Liver (tissue), 9 donors: ENCODE results near the gene UGT1A9. TPM values are rescaled to one million over a fixed set of nuclear protein-coding genes. Genes with fewer than 3 reads are reported as not detected.
A peak's percentile ranks its signal among the peaks of the same experiment; 100 is the strongest.

Experiments
- DNase-seq: peaks from one replicate; pipeline ENCODE4 v3.0.0-alpha.2; 2017; ENCODE audit warnings: low spot score
- H3K27ac ChIP-seq, 2 donors: one replicate each; pipeline ENCODE4 v1.7.0; 2013; ENCODE audit warnings: inconsistent platforms in 2 of 2, low read length in 2 of 2, control low read depth in 1 of 2, low read depth in 1 of 2, mild to moderate bottlenecking in 1 of 2
- H3K27me3 ChIP-seq, 4 donors: one replicate each; pipeline versions ENCODE4 v1.6.1 to v1.7.0; 2013; ENCODE audit warnings: low read length in 3 of 4, inconsistent platforms in 1 of 4, mild to moderate bottlenecking in 1 of 4, moderate library complexity in 1 of 4; ENCODE audit not compliant: control insufficient read depth in 4 of 4, insufficient read depth in 4 of 4
- H3K36me3 ChIP-seq, 4 donors: one replicate each; pipeline versions ENCODE4 v1.6.1 to v1.7.0; 2013; ENCODE audit warnings: low read length in 3 of 4, mild to moderate bottlenecking in 3 of 4, low read depth in 1 of 4, moderate library complexity in 1 of 4; ENCODE audit not compliant: control insufficient read depth in 4 of 4, insufficient read depth in 3 of 4
- H3K4me1 ChIP-seq, 4 donors: one replicate each; pipeline versions ENCODE4 v1.6.1 to v1.7.0; 2013; ENCODE audit warnings: low read length in 3 of 4, mild to moderate bottlenecking in 3 of 4, moderate library complexity in 1 of 4; ENCODE audit not compliant: control insufficient read depth in 4 of 4, insufficient read depth in 4 of 4
- H3K4me3 ChIP-seq, 3 donors: one replicate each; pipeline versions ENCODE4 v1.6.1 to v1.7.0; 2013; ENCODE audit warnings: low read length in 3 of 3, control low read depth in 1 of 3, low read depth in 1 of 3, mild to moderate bottlenecking in 1 of 3
- H3K9ac ChIP-seq, 2 donors: one replicate each; pipeline ENCODE4 v1.7.0; 2013; ENCODE audit warnings: low read length in 2 of 2, mild to moderate bottlenecking in 2 of 2, moderate library complexity in 2 of 2, control low read depth in 1 of 2, low read depth in 1 of 2
- H3K9me3 ChIP-seq, 4 donors: one replicate each; pipeline versions ENCODE4 v1.6.1 to v1.7.0; 2013; ENCODE audit warnings: low read length in 3 of 4; ENCODE audit not compliant: control insufficient read depth in 4 of 4
- EGR1 ChIP-seq, 2 donors: IDR thresholded peaks; 2 replicates each; pipeline ENCODE4 v1.6.1; 2016 to 2018; ENCODE audit warnings: antibody characterized with exemption in 2 of 2, low read depth in 2 of 2
- FOXA1 ChIP-seq: IDR thresholded peaks from 2 replicates; pipeline ENCODE4 v1.6.1; 2016; ENCODE audit warnings: antibody characterized with exemption
- FOXA2 ChIP-seq: IDR thresholded peaks from 2 replicates; pipeline ENCODE4 v1.6.1; 2016; ENCODE audit warnings: antibody characterized with exemption
- GABPA ChIP-seq, 2 donors: IDR thresholded peaks in 1 of 2; conservative IDR thresholded peaks in 1 of 2; 2 replicates each; pipeline ENCODE4 v1.6.1; 2016; ENCODE audit warnings: antibody characterized with exemption in 2 of 2, mild to moderate bottlenecking in 1 of 2, moderate library complexity in 1 of 2
- HNF4A ChIP-seq, 2 donors: conservative IDR thresholded peaks; 2 replicates each; pipeline ENCODE4 v1.6.1; 2016; ENCODE audit warnings: antibody characterized with exemption in 2 of 2, mild to moderate bottlenecking in 2 of 2
- HNF4G ChIP-seq: IDR thresholded peaks from 2 replicates; pipeline ENCODE4 v1.6.1; 2016; ENCODE audit warnings: antibody characterized with exemption
- JUND ChIP-seq, 2 donors: IDR thresholded peaks; 2 replicates each; pipeline ENCODE4 v1.6.1; 2016; ENCODE audit warnings: antibody characterized with exemption in 2 of 2
- NR2F2 ChIP-seq: IDR thresholded peaks from 2 replicates; pipeline ENCODE4 v1.6.1; 2016; ENCODE audit warnings: antibody characterized with exemption
- RXRA ChIP-seq, 2 donors: IDR thresholded peaks; 2 replicates each; pipeline ENCODE4 v1.6.1; 2017 to 2018; ENCODE audit warnings: antibody characterized with exemption in 2 of 2, mild to moderate bottlenecking in 1 of 2
- SP1 ChIP-seq: IDR thresholded peaks from 2 replicates; pipeline ENCODE4 v1.6.1; 2018; ENCODE audit warnings: antibody characterized with exemption, mild to moderate bottlenecking
- TAF1 ChIP-seq: conservative IDR thresholded peaks from 2 replicates; pipeline ENCODE4 v1.6.1; 2016; ENCODE audit warnings: antibody characterized with exemption, mild to moderate bottlenecking
- YY1 ChIP-seq: IDR thresholded peaks from 2 replicates; pipeline ENCODE4 v1.6.1; 2016; ENCODE audit warnings: antibody characterized with exemption, mild to moderate bottlenecking
- WGBS: extraction: QIAGEN DNeasy Blood & Tissue Kit; methylation state at CpG from one replicate; pipeline ENCODE4 v1.1.7; 2013; 5-methylcytosine and 5-hydroxymethylcytosine counted together
- polyA plus RNA-seq, 2 donors: library from polyadenylated mRNA; stranded (reverse) in 1 of 2; unstranded in 1 of 2; fragments of 200-250 nt in 1 of 2; fragments of >200 nt in 1 of 2; fragmentation: Nextera tagmentation in 1 of 2; extraction: Ambion mirVana in 1 of 2; gene quantifications; one replicate each; pipeline versions ENCODE4 v1.2.1 to v1.2.3, GENCODE V29; 2013 to 2015
- total RNA-seq, 2 donors: library from RNA; depleted of rRNA; stranded (reverse); fragments of >200 nt; gene quantifications; one replicate each; pipeline ENCODE4 v1.2.3, GENCODE V29; 2014
- TF ChIP-seq, protein P1 (sequence below): IDR thresholded peaks from 2 replicates; pipeline ENCODE4 v1.6.1; 2016; ENCODE audit warnings: antibody characterized with exemption
- TF ChIP-seq, protein P2 (sequence below): IDR thresholded peaks from 2 replicates; pipeline ENCODE4 v1.6.1; 2016; ENCODE audit warnings: antibody characterized with exemption, mild to moderate bottlenecking
- TF ChIP-seq, protein P3 (sequence below): fragments of 150-350 bp; IDR thresholded peaks from 2 replicates; pipeline ENCODE4 v1.5.1; 2017; ENCODE audit warnings: improper control_type of control experiment, low read depth, low read length; ENCODE audit not compliant: missing input control
- donor health status: healthy.
- donor health status: healthy.
- donor health status: healthy.
- donor health status: healthy.
- donor health status: healthy.

The UGT1A9 gene
- total and polyA plus RNA-seq, 4 donors, result 14.3 to 62.3 (median 23.8) TPM; not detected in 1

DNA sequence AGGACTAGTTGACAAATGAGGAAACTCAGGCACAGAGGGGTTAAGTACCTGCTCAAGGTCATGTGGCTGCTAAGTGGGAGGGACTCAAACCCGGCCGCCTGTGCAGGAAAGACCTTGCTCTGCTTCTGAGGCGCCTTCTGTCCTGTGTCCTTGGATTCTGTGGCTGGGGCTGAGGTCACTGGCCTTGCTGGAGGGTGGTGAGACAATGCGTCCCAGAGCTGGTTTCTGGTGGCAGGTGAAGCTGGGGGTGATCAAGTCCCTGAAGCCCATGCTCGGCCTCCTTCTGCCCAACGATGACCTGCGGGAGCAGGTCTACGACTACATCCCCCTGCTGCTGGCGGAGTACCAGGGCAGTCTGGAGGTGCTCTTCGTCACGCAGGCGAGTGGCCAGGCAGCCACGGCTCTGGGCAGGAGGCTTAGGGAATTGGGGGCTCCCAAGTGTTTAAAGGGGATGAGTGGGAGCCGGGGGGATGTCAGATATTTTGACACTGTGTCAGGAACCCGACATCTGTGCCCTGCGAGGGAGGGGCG lies 122.5 kb downstream of the UGT1A9 start:
- H3K9me3 ChIP-seq, result no peaks in the 10 kb centered on the region
- no peak for TF ChIP-seq JUND (IDR thresholded peaks at IDR 0.05)
- TF ChIP-seq TAF1, result no peak
- TF ChIP-seq, protein P1, sequence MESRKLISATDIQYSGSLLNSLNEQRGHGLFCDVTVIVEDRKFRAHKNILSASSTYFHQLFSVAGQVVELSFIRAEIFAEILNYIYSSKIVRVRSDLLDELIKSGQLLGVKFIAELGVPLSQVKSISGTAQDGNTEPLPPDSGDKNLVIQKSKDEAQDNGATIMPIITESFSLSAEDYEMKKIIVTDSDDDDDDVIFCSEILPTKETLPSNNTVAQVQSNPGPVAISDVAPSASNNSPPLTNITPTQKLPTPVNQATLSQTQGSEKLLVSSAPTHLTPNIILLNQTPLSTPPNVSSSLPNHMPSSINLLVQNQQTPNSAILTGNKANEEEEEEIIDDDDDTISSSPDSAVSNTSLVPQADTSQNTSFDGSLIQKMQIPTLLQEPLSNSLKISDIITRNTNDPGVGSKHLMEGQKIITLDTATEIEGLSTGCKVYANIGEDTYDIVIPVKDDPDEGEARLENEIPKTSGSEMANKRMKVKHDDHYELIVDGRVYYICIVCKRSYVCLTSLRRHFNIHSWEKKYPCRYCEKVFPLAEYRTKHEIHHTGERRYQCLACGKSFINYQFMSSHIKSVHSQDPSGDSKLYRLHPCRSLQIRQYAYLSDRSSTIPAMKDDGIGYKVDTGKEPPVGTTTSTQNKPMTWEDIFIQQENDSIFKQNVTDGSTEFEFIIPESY, result no peak
- TF ChIP-seq HNF4A (conservative IDR thresholded peaks at IDR 0.05), result no peak
- TF ChIP-seq, protein P2, sequence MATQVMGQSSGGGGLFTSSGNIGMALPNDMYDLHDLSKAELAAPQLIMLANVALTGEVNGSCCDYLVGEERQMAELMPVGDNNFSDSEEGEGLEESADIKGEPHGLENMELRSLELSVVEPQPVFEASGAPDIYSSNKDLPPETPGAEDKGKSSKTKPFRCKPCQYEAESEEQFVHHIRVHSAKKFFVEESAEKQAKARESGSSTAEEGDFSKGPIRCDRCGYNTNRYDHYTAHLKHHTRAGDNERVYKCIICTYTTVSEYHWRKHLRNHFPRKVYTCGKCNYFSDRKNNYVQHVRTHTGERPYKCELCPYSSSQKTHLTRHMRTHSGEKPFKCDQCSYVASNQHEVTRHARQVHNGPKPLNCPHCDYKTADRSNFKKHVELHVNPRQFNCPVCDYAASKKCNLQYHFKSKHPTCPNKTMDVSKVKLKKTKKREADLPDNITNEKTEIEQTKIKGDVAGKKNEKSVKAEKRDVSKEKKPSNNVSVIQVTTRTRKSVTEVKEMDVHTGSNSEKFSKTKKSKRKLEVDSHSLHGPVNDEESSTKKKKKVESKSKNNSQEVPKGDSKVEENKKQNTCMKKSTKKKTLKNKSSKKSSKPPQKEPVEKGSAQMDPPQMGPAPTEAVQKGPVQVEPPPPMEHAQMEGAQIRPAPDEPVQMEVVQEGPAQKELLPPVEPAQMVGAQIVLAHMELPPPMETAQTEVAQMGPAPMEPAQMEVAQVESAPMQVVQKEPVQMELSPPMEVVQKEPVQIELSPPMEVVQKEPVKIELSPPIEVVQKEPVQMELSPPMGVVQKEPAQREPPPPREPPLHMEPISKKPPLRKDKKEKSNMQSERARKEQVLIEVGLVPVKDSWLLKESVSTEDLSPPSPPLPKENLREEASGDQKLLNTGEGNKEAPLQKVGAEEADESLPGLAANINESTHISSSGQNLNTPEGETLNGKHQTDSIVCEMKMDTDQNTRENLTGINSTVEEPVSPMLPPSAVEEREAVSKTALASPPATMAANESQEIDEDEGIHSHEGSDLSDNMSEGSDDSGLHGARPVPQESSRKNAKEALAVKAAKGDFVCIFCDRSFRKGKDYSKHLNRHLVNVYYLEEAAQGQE, result no peak
- no peak for TF ChIP-seq GABPA (IDR thresholded peaks at IDR 0.05 in 1 of 2, conservative IDR thresholded peaks at IDR 0.05 in 1 of 2)
- TF ChIP-seq, protein P3, sequence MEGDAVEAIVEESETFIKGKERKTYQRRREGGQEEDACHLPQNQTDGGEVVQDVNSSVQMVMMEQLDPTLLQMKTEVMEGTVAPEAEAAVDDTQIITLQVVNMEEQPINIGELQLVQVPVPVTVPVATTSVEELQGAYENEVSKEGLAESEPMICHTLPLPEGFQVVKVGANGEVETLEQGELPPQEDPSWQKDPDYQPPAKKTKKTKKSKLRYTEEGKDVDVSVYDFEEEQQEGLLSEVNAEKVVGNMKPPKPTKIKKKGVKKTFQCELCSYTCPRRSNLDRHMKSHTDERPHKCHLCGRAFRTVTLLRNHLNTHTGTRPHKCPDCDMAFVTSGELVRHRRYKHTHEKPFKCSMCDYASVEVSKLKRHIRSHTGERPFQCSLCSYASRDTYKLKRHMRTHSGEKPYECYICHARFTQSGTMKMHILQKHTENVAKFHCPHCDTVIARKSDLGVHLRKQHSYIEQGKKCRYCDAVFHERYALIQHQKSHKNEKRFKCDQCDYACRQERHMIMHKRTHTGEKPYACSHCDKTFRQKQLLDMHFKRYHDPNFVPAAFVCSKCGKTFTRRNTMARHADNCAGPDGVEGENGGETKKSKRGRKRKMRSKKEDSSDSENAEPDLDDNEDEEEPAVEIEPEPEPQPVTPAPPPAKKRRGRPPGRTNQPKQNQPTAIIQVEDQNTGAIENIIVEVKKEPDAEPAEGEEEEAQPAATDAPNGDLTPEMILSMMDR, result no peak
- TF ChIP-seq HNF4G, result no peak
- TF ChIP-seq FOXA1, result no peak
- no peak overlapping the region for H3K27ac ChIP-seq
- H3K4me3 ChIP-seq, result no peak overlapping the region
- no peaks in the 10 kb centered on the region for H3K4me1 ChIP-seq
- no peak overlapping the region for H3K9ac ChIP-seq
- no peaks in the 10 kb centered on the region for H3K36me3 ChIP-seq
- H3K27me3 ChIP-seq, result no peaks in the 10 kb centered on the region
- WGBS, result 88% methylated on average over 17 of the region's 17 CpGs
- peak; percentile 19 for DNase-seq

DNA sequence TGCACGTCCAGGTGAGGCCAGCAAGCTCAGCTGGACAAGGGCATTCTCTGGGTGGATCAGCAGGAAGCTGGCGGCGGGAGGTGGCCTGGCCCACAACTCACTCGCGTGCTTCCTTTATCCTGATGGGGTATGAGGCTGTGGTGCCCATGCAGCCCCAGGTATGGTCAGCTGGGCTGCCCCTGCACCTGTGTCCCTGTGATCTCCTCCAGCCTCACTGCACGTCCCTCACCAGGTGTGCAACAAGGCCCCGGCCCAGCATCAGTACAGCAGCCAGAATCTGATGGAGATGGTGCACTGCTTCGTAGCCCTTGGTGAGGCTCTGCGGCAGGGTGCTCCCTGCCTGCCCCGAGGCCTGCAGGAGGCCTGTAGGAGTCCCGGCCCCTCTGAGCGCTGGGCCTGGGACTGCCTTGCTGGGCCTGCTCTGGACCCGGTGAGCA lies 124.1 kb downstream of the UGT1A9 start:
- Histone ChIP-seq H3K9me3 (no peaks in the 10 kb centered on the region), H3K27ac (no peak overlapping the region), H3K9ac (no peak overlapping the region), H3K27me3 (no peaks in the 10 kb centered on the region), H3K4me1 (no peaks in the 10 kb centered on the region), H3K4me3 (no peak overlapping the region), H3K36me3 (no peaks in the 10 kb centered on the region)
- DNase-seq, result no peak
- 95% methylated on average over 13 of the region's 13 CpGs for WGBS
- TF ChIP-seq, protein P3, result no peak
- TF ChIP-seq, protein P2, result no peak
- TF ChIP-seq NR2F2 (no peak), EGR1 (IDR thresholded peaks at IDR 0.05; ENCODE audit: low read depth in 2 of 2) (no peak), FOXA1 (no peak), FOXA2 (no peak), SP1 (no peak), YY1 (no peak), RXRA (IDR thresholded peaks at IDR 0.05) (no peak), TAF1 (no peak), HNF4A (conservative IDR thresholded peaks at IDR 0.05) (no peak), JUND (IDR thresholded peaks at IDR 0.05) (no peak), GABPA (IDR thresholded peaks at IDR 0.05 in 1 of 2, conservative IDR thresholded peaks at IDR 0.05 in 1 of 2) (no peak)
- TF ChIP-seq, protein P1, result no peak
